CD14-positive monocyte (primary cell): ENCODE measurements around the gene MOAP1. TPM values are rescaled to one million over a fixed set of nuclear protein-coding genes. Genes with fewer than 3 reads are reported as not detected.
"Not testable (repeated sequence)": the region's sequence is repeated elsewhere in the genome, so short reads cannot be mapped to it uniquely, and the experiment has no call there.

ENCODE experiments used
- DNase-seq, 3 donors: peaks; one replicate each; pipeline ENCODE4 v3.0.0-alpha.2; 2011 to 2022
- H2AFZ ChIP-seq: 2 replicates; pipeline ENCODE4 v1.6.0; 2012; ENCODE audit warnings: mild to moderate bottlenecking, low read depth, low read length, inconsistent platforms; ENCODE audit not compliant: insufficient read depth, poor library complexity, severe bottlenecking
- H3K27ac ChIP-seq, 2 donors: 1 replicate in 1 of 2; 2 replicates in 1 of 2; pipeline ENCODE4 v1.5.1; 2012 to 2013; ENCODE audit warnings: low read length in 2 of 2, control low read depth in 1 of 2, inconsistent platforms in 1 of 2, low read depth in 1 of 2, mild to moderate bottlenecking in 1 of 2
- H3K27me3 ChIP-seq, 2 donors: one replicate each; pipeline versions ENCODE4 v1.6.0 to v1.6.1; 2011 to 2013; ENCODE audit warnings: low read length in 2 of 2; ENCODE audit not compliant: control insufficient read depth in 2 of 2, insufficient read depth in 2 of 2
- H3K36me3 ChIP-seq, 2 donors: replicated peaks in 1 of 2; 1 replicate in 1 of 2; 2 replicates in 1 of 2; pipeline versions ENCODE4 v1.5.1 to v1.6.1; 2012 to 2013; ENCODE audit warnings: low read length in 2 of 2, control low read depth in 1 of 2, inconsistent platforms in 1 of 2, mild to moderate bottlenecking in 1 of 2; ENCODE audit not compliant: insufficient read depth in 2 of 2, control insufficient read depth in 1 of 2
- H3K4me1 ChIP-seq, 2 donors: 1 replicate in 1 of 2; 2 replicates in 1 of 2; pipeline versions ENCODE4 v1.5.1 to v1.6.1; 2012 to 2013; ENCODE audit warnings: low read length in 2 of 2, control low read depth in 1 of 2, inconsistent platforms in 1 of 2, mild to moderate bottlenecking in 1 of 2, moderate library complexity in 1 of 2; ENCODE audit not compliant: insufficient read depth in 2 of 2, control insufficient read depth in 1 of 2
- H3K4me2 ChIP-seq: replicated peaks from 2 replicates; pipeline ENCODE3; 2012; ENCODE audit warnings: low read length, moderate library complexity, mild to moderate bottlenecking; ENCODE audit not compliant: poor library complexity, severe bottlenecking; ENCODE audit errors: extremely low read depth
- H3K4me3 ChIP-seq, 3 experiments: fragments of 200-600 bp in 1 of 3; sonication (generic) in 1 of 3; replicated peaks in 1 of 3; 1 replicate in 2 of 3; 2 replicates in 1 of 3; pipeline ENCODE4 v1.5.1; 2011 to 2013; ENCODE audit warnings: low read length in 3 of 3, mild to moderate bottlenecking in 3 of 3, control low read depth in 2 of 3, low read depth in 2 of 3, inconsistent platforms in 1 of 3, moderate library complexity in 1 of 3
- H3K79me2 ChIP-seq: 2 replicates; pipeline ENCODE4 v1.6.0; 2012; ENCODE audit warnings: mild to moderate bottlenecking, control low read depth, inconsistent platforms, low read length, moderate library complexity; ENCODE audit not compliant: insufficient read depth
- H3K9ac ChIP-seq: 2 replicates; pipeline ENCODE4 v1.6.0; 2017; ENCODE audit warnings: low read length, mild to moderate bottlenecking; ENCODE audit not compliant: insufficient read depth, poor library complexity, severe bottlenecking
- H3K9me3 ChIP-seq, 2 donors: replicated peaks in 1 of 2; 1 replicate in 1 of 2; 2 replicates in 1 of 2; pipeline versions ENCODE4 v1.5.1 to v1.6.1; 2012 to 2013; ENCODE audit warnings: low read length in 2 of 2, control low read depth in 1 of 2; ENCODE audit not compliant: control insufficient read depth in 1 of 2, insufficient read depth in 1 of 2
- H4K20me1 ChIP-seq: 2 replicates; pipeline ENCODE4 v1.6.0; 2012; ENCODE audit warnings: mild to moderate bottlenecking, low read length, control low read depth, moderate library complexity; ENCODE audit not compliant: insufficient read depth
- H3K27ac Mint-ChIP-seq, 7 donors: one replicate each; pipeline ENCODE4 v1.8.0; 2020; ENCODE audit warnings: mild to moderate bottlenecking in 7 of 7, mixed read lengths in 7 of 7, moderate library complexity in 6 of 7, inconsistent platforms in 2 of 7
- H3K27me3 Mint-ChIP-seq, 3 donors: one replicate each; pipeline ENCODE4 v1.8.0; 2021 to 2022; ENCODE audit warnings: low read depth in 3 of 3, mild to moderate bottlenecking in 3 of 3, mixed read lengths in 3 of 3, moderate library complexity in 3 of 3, inconsistent platforms in 1 of 3
- H3K36me3 Mint-ChIP-seq, 2 donors: one replicate each; pipeline ENCODE4 v1.8.0; 2020; ENCODE audit warnings: mixed read lengths in 2 of 2, inconsistent platforms in 1 of 2, mild to moderate bottlenecking in 1 of 2
- H3K4me1 Mint-ChIP-seq: one replicate; pipeline ENCODE4 v1.8.0; 2020; ENCODE audit warnings: mild to moderate bottlenecking, mixed read lengths
- H3K4me3 Mint-ChIP-seq, 2 donors: one replicate each; pipeline ENCODE4 v1.8.0; 2020; ENCODE audit warnings: mild to moderate bottlenecking in 2 of 2, mixed read lengths in 2 of 2, moderate library complexity in 1 of 2
- H3K9me3 Mint-ChIP-seq, 7 donors: one replicate each; pipeline ENCODE4 v1.8.0; 2020 to 2022; ENCODE audit warnings: mixed read lengths in 7 of 7, mild to moderate bottlenecking in 6 of 7, moderate library complexity in 6 of 7, inconsistent platforms in 2 of 7
- CTCF ChIP-seq: fragments of 200-600 bp; IDR thresholded peaks from one replicate; pipeline ENCODE4 v1.8.0; 2022; ENCODE audit warnings: antibody characterized with exemption, mild to moderate bottlenecking
- WGBS: methylation state at CpG from one replicate; pipeline ENCODE4 v1.1.5; 2013; ENCODE audit warnings: missing lambda C conversion rate; ENCODE audit not compliant: insufficient coverage; 5-methylcytosine and 5-hydroxymethylcytosine counted together
- intact Hi-C, 2 donors: fragments of 100-400 bp; cut with micrococcal nuclease; formaldehyde crosslinking; loops; one replicate each; pipeline versions ENCODE4 v1.15.0 to v1.15.1; 2023
- polyA minus RNA-seq: library from RNA; depleted of rRNA, polyadenylated mRNA; stranded (reverse); fragments of >200 nt; gene quantifications from 2 replicates; pipeline ENCODE4 v1.2.3, GENCODE V29; 2012
- polyA plus RNA-seq, 3 donors: library from polyadenylated mRNA; depleted of rRNA in 1 of 3; unstranded in 2 of 3; stranded (reverse) in 1 of 3; fragments of 300-500 nt in 2 of 3; fragments of >200 nt in 1 of 3; fragmentation: Illumina TruSeq in 2 of 3; gene quantifications; 1 replicate in 2 of 3; 2 replicates in 1 of 3; pipeline ENCODE4 v1.2.3, GENCODE V29; 2012 to 2021
- total RNA-seq, 12 experiments: library from RNA in 1 of 12; stranded (reverse) in 1 of 12; fragments of 120-200 nt in 1 of 12; gene quantifications; one replicate each; pipeline ENCODE4 v1.2.4 and lab custom pipeline; 2013 to 2026; ENCODE audit warnings: mixed read lengths in 6 of 12, inconsistent platforms in 1 of 12

Gene MOAP1
- total RNA-seq (2013), result 35.5 TPM
- polyA plus RNA-seq (10 to 100 TPM; 22.5 to 53.9 (median 22.6) TPM), polyA minus RNA-seq (16.1 and 23.3 TPM in 2 replicates), total RNA-seq (lab: John Stamatoyannopoulos, UW) (21.3 to 202 (median 131) reads per million in 11 experiments)

DNA sequence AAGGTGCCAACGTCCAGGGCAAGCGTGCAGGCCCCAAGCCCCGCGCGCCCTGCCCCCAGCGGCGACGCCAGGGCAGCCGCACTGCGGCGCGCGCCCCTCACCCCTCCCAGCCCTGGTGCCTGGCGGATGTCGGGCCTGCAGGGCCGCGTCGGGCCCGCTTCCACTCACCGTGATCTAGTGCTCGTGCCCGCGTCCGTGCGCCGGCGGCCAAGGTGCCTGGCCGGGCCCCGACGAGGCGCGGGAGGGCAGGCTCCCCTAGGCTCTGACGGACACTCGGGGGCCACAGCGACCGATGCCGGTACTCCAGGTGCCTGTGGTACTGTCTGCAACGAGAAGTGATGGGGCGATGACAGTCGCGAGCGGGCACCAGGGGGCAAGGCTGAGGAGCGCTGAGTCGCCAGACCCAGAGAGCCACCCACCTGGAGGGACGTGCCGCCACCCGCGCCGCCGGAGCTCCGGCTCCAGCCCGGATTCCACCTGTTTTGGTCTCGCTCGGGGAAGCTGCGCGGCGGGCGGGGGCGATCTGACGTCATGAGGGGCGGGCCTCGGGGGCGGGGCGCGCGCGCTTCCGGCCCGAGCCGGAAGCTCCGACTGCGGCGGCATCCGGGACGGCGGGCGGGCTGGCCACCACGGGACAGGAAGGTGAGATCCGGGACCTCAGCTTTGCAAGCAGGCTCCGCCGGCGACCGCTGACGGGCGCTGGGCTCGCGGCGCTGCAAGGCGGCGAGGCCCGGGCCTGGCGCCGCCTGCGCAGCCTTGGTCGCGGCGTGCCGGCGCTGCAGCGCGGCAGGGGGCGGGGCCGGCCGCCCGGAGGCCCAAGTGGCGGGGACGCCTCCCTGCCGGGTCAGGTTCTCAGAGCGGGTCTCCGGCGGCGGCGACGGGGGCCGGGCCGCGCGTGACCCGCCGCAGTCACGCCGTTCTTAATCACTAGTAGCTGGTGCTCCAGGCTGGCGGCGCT lies at the start of gene MOAP1, which contains the start of gene LYSET:
MOAP1 (minus strand) TSS at position 507 of the 958 bp plus-strand sequence. CDS start 655 bp downstream, outside the sequence.
LYSET (plus strand) TSS at position 927 of the 958 bp plus-strand sequence. CDS start 89 bp downstream, outside the sequence.
- peaks cover 0 to 3% (median 0%) of the 10 kb centered on the region in 7 donors for H3K9me3 Mint-ChIP-seq
- TF ChIP-seq CTCF, result peak; percentile 12
- H3K4me1 ChIP-seq, result peaks cover 26 to 30% of the 10 kb centered on the region in 2 donors

GRCh38 chr14:93233078-93233477 lies 48.4 kb upstream of the MOAP1 start:
- H3K9ac ChIP-seq, H3K27ac Mint-ChIP-seq, H3K9me3 ChIP-seq, H3K4me3 ChIP-seq, H2AFZ ChIP-seq, H3K79me2 ChIP-seq, H3K9me3 Mint-ChIP-seq, intact Hi-C loops, H4K20me1 ChIP-seq, H3K4me2 ChIP-seq, H3K27ac ChIP-seq, DNase-seq, H3K36me3 ChIP-seq: not testable (repeated sequence)
- peaks cover 0 to 10% of the 10 kb centered on the region in 2 donors for H3K4me1 ChIP-seq
- Mint-ChIP-seq H3K4me3 (peak overlapping the region in 1 of 2 donors; percentile 20), H3K27me3 (peaks cover 26 to 39% (median 31%) of the 10 kb centered on the region in 3 donors), H3K4me1 (peaks cover 15% of the 10 kb centered on the region), H3K36me3 (peaks cover 11 to 23% of the 10 kb centered on the region in 2 donors)
- no CpG with 5 or more reads among the region's 5 CpGs for WGBS
- H3K27me3 ChIP-seq, result peaks cover 0 to 18% of the 10 kb centered on the region in 2 donors

More for the DNA sequence above, at the start of gene MOAP1, which contains the start of gene LYSET:
- H3K36me3 ChIP-seq, result peaks cover 19 to 38% of the 10 kb centered on the region in 2 donors
- peak within 1 kb of the TSS; percentile 82 for H2AFZ ChIP-seq
- no peaks in the 10 kb centered on the region for H3K27me3 ChIP-seq
- H3K9ac ChIP-seq, result peak within 1 kb of the TSS; percentile 94
- peaks cover 15% of the 10 kb centered on the region for H4K20me1 ChIP-seq
- H3K4me3 ChIP-seq, result peak within 1 kb of the TSS; percentile 82 to 97 (median 86)
- intact Hi-C loops, result loop anchor here (2.0 to 10.0 kb wide), 2 partner anchors 22 to 70 kb away; partner anchors contain the start of genes GON7 (in 1 of the 2), ITPK1 (in 1 of the 2) and UBR7 (in 1 of the 2)
- Mint-ChIP-seq H3K4me3 (peak within 1 kb of the TSS; percentile 87 to 91), H3K4me1 (peaks cover 31% of the 10 kb centered on the region), H3K27ac (peak within 1 kb of the TSS; percentile 94 to 98 (median 96)), H3K27me3 (no peaks in the 10 kb centered on the region), H3K36me3 (peaks cover 23 to 36% of the 10 kb centered on the region in 2 donors)
- WGBS, result under 1% methylated on average over 124 of the region's 124 CpGs
- H3K79me2 ChIP-seq, result peaks cover 28% of the 10 kb centered on the region
- peak within 1 kb of the TSS; percentile 84 to 100 for H3K27ac ChIP-seq
- no peaks in the 10 kb centered on the region for H3K9me3 ChIP-seq
- H3K4me2 ChIP-seq, result peak within 1 kb of the TSS; percentile 86
- peak; percentile 83 to 92 (median 87) for DNase-seq
